Naive B cell (primary cell): ENCODE measurements around the gene TMEM91. TPM values are rescaled to one million over a fixed set of nuclear protein-coding genes. Genes with fewer than 3 reads are reported as not detected.
A peak's percentile ranks its signal among the peaks of the same experiment; 100 is the strongest.
"Not testable (repeated sequence)": the region's sequence is repeated elsewhere in the genome, so short reads cannot be mapped to it uniquely, and the experiment has no call there.

Experiments
- ATAC-seq, 2 donors: fragments of 150-1000 bp; cut with Tn5 transposase; 2 replicates each; pipeline ENCODE4 v1.10.0; 2021; ENCODE audit warnings: low read depth in 2 of 2, mild to moderate bottlenecking in 2 of 2, moderate library complexity in 2 of 2
- DNase-seq: peaks from one replicate; pipeline ENCODE4 v3.0.0; 2022
- H3K27ac Mint-ChIP-seq, 6 donors: one replicate each; pipeline ENCODE4 v1.8.0; 2020 to 2022; ENCODE audit warnings: mild to moderate bottlenecking in 6 of 6, mixed read lengths in 6 of 6, moderate library complexity in 5 of 6, inconsistent platforms in 2 of 6
- H3K27me3 Mint-ChIP-seq, 3 donors: one replicate each; pipeline ENCODE4 v1.8.0; 2021 to 2022; ENCODE audit warnings: mixed read lengths in 3 of 3, mild to moderate bottlenecking in 1 of 3
- H3K36me3 Mint-ChIP-seq, 2 donors: one replicate each; pipeline ENCODE4 v1.8.0; 2020 to 2022; ENCODE audit warnings: mixed read lengths in 2 of 2, inconsistent platforms in 1 of 2, mild to moderate bottlenecking in 1 of 2
- H3K4me1 Mint-ChIP-seq, 3 donors: one replicate each; pipeline ENCODE4 v1.8.0; 2020 to 2022; ENCODE audit warnings: mixed read lengths in 3 of 3, inconsistent platforms in 1 of 3, mild to moderate bottlenecking in 1 of 3, moderate library complexity in 1 of 3
- H3K4me3 Mint-ChIP-seq, 8 donors: one replicate each; pipeline ENCODE4 v1.8.0; 2020 to 2022; ENCODE audit warnings: mild to moderate bottlenecking in 8 of 8, mixed read lengths in 8 of 8, moderate library complexity in 8 of 8, inconsistent platforms in 2 of 8
- H3K9me3 Mint-ChIP-seq, 7 donors: one replicate each; pipeline ENCODE4 v1.8.0; 2020 to 2022; ENCODE audit warnings: mixed read lengths in 7 of 7, mild to moderate bottlenecking in 5 of 7, inconsistent platforms in 2 of 7, moderate library complexity in 1 of 7
- polyA plus RNA-seq, 6 donors: library from polyadenylated mRNA; unstranded; fragments of 300-500 nt; fragmentation: Illumina TruSeq; gene quantifications; one replicate each; pipeline ENCODE4 v1.2.3, GENCODE V29; 2021; ENCODE audit warnings: low read depth in 6 of 6

TMEM91 gene
- polyA plus RNA-seq, 6 donors from 2014 or later = 1.7 to 3.5 (median 2.2) TPM; not detected in 1

DNA sequence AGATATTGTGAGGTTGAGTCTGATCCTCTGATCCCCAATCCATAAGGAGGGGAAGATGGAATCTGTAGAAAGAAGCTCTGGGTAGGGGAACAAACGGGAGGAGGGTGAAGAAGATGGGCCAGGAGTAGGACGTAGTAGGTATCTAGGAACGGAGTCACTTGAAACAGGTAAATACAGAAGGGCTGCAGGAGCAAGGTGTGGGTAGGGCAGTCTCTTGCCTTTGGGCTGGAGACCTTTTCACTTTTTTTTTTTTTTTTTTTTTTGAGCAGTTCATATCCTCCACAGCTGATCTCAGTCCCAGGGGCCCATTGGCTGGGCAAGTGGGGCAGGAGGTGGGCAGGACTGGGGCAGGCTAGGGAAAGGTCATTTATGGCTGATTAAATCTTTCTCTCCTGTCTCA is 22.8 kb downstream of the TMEM91 start:
- peaks cover 42 to 55% (median 43%) of the 10 kb centered on the region in 3 donors for H3K4me1 Mint-ChIP-seq
- DNase-seq = no peak
- H3K36me3 Mint-ChIP-seq = peaks cover 0 to 4% of the 10 kb centered on the region in 2 donors
- H3K4me3 Mint-ChIP-seq = peak overlapping the region in 7 of 8 donors; percentile 90 to 100 (median 99)
- H3K27me3 Mint-ChIP-seq = no peaks in the 10 kb centered on the region
- no peak for ATAC-seq
- no peaks in the 10 kb centered on the region for H3K9me3 Mint-ChIP-seq
- peak overlapping the region in 3 of 6 donors; percentile 29 to 52 (median 41) for H3K27ac Mint-ChIP-seq

DNA sequence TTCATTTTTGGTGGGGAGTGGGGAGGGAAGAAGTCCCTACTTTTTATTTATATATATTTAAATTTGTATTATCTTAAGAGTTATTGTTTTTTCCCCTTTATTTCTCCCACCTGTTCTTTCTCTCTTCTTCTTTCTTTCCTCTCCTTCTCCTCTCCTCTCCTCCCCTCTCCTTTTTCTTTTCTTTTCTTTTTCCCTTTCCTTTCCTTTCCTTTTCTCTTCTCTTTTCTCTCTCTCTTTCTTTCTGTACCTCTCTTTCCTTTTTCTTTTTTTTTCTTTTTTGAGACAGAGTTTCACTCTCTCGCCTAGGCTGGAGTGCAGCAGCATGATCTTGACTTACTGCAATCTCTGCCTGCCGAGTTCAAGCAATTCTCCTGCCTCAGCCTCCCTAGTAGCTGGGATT is 23.2 kb downstream of the TMEM91 start:
- H3K27ac Mint-ChIP-seq = peak overlapping the region in 4 of 6 donors; percentile 19 to 93 (median 61)
- DNase-seq (no peak), ATAC-seq (no peak)
- peaks cover 42 to 55% (median 43%) of the 10 kb centered on the region in 3 donors for H3K4me1 Mint-ChIP-seq
- H3K9me3 Mint-ChIP-seq = no peaks in the 10 kb centered on the region
- no peaks in the 10 kb centered on the region for H3K27me3 Mint-ChIP-seq
- H3K4me3 Mint-ChIP-seq = peak overlapping the region; percentile 29 to 100 (median 98)
- peaks cover 0 to 4% of the 10 kb centered on the region in 2 donors for H3K36me3 Mint-ChIP-seq

DNA sequence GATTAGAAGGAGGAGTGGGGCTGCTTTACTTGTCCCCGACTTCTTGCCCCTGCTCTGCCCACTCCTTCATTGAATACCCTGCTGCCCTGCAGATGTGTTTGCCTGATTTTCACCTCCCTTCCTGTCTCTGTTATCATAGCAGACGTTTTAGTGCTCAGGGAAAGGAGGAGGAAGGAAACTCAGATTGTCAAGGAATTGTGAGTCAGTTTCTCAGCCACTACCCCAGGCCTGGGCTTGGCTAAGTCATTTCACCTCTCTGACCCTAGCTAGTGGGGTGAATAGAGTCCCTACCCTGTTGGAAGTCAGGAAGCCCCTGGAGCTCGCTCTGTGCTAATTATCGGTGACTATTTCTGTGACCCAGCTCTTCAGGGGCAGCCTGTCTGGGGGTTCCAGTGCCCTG is 25.1 kb downstream of the TMEM91 start:
- Mint-ChIP-seq H3K27ac (peak overlapping the region in 1 of 6 donors; percentile 79), H3K4me3 (no peak overlapping the region), H3K9me3 (no peaks in the 10 kb centered on the region), H3K4me1 (peaks cover 30 to 41% (median 32%) of the 10 kb centered on the region in 3 donors), H3K36me3 (peaks cover 0 to 4% of the 10 kb centered on the region in 2 donors), H3K27me3 (no peaks in the 10 kb centered on the region)
- ATAC-seq = no peak
- no peak for DNase-seq

DNA sequence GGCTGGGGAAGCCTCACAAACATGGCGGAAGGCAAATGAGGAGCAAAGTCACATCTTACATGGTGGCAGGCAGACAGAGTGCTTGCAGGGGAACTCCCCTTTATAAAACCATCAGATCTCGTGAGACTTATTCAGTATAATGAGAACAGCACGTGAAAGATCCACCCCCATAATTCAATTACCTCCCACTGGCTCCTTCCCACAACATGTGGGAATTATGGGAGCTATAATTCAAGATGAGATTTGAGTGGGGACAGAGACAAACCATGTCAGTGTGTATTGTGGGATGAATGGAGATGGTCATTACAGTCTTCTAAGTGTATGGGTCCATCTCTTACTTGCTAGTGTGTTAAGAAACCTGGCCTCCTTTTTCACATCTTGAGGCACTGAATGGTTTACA is 25.7 kb downstream of the TMEM91 start:
- Mint-ChIP-seq H3K36me3 (peaks cover 0 to 4% of the 10 kb centered on the region in 2 donors), H3K27ac (no peak overlapping the region), H3K4me3 (no peak overlapping the region), H3K27me3 (no peaks in the 10 kb centered on the region), H3K9me3 (no peaks in the 10 kb centered on the region), H3K4me1 (peaks cover 29 to 41% (median 33%) of the 10 kb centered on the region in 3 donors)
- ATAC-seq (no peak), DNase-seq (no peak)

DNA sequence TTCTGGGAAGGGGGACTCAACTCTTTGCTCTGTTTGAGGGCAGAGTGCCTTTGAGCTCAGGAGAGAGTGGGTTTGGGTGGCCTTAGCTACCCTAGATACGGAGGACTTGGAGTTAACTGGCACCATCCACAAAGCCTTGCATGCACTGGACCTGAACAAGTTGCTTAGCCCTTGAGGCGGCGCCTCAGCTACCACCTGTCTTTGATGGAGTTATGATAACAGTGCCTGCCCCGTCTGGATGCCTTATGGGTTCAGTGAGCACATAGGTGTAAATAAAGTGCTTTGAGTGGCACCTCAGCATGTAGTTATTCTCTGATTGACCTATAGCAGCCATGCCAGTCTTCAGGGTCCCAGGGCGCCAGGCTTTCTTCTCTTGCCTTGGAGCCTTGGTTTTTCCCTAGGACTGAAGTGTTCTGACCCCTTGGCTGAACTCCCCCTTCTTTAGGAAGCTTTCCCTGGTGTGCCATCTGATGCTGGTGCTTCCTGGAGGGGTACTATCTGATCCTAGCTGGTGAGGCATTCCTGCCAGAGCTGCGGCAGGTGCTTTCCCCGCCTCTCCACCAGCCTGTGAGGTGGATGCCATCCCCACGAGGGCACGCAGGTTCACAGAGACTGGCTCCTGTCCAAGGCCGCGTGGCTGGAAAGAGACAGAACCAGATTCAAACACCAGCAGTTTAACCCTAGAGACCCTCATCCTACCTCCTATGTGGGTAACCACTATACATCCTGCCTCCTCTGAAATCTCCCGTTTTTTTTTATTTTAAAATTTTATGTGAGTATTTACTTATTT is 27.0 kb downstream of the TMEM91 start:
- no peak for ATAC-seq
- no peaks in the 10 kb centered on the region for H3K9me3 Mint-ChIP-seq
- H3K4me1 Mint-ChIP-seq = peaks cover 15 to 32% (median 30%) of the 10 kb centered on the region in 3 donors
- H3K27ac Mint-ChIP-seq = peak overlapping the region in 1 of 6 donors; percentile 16
- no peaks in the 10 kb centered on the region for H3K27me3 Mint-ChIP-seq
- peaks cover 0 to 4% of the 10 kb centered on the region in 2 donors for H3K36me3 Mint-ChIP-seq
- no peak for DNase-seq
- H3K4me3 Mint-ChIP-seq = peak overlapping the region in 1 of 8 donors; percentile 12

DNA sequence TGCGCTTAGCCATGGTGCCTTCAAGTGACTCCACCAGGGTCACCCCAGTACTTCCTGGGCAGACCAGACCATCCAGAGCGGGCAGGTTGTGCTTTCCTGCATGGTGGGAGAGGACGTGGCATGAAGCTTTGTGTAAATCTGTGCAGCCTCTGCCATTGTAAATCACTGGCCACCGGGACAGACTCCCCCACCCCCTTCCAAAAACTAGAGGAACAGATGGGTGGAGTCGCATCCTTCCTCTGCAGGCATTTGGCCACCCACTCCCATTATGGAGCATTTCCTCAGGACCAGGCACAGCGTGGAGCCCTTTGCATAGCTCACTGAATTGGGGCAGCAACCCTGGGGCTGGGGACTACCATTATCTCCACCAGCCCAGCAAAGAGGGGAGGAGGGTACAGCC is 29.4 kb downstream of the TMEM91 start:
- H3K27me3 Mint-ChIP-seq = no peaks in the 10 kb centered on the region
- no peak overlapping the region for H3K4me3 Mint-ChIP-seq
- H3K9me3 Mint-ChIP-seq = no peaks in the 10 kb centered on the region
- H3K4me1 Mint-ChIP-seq = peaks cover 14 to 37% (median 24%) of the 10 kb centered on the region in 3 donors
- no peak overlapping the region for H3K27ac Mint-ChIP-seq
- ATAC-seq = no peak
- DNase-seq = no peak
- peaks cover 0 to 4% of the 10 kb centered on the region in 2 donors for H3K36me3 Mint-ChIP-seq

DNA sequence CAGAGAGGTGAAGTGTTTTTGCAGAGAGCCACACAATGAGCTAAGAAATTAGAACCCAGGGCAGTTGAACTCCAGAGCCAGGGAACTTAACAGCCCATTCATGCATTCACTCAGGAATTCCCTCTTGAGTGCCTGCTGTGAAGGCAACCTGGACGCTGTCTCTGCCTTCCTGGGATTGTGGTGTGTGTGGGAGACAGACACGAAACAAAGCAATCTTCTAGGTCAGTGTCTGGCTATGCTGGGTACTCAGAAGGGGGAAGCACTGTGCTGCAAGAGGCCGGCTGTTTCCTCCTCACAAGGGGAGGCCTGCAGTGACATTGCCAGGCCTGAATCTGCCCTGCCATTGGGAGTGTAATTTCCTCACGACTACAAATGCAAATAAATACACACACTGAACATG is 30.9 kb downstream of the TMEM91 start:
- no peak for ATAC-seq
- H3K27ac Mint-ChIP-seq = peak overlapping the region in 1 of 6 donors; percentile 43
- no peaks in the 10 kb centered on the region for H3K36me3 Mint-ChIP-seq
- H3K4me1 Mint-ChIP-seq = peaks cover 14 to 29% (median 22%) of the 10 kb centered on the region in 3 donors
- no peak for DNase-seq
- H3K9me3 Mint-ChIP-seq = no peaks in the 10 kb centered on the region
- H3K4me3 Mint-ChIP-seq = peak overlapping the region in 1 of 8 donors; percentile 1
- H3K27me3 Mint-ChIP-seq = no peaks in the 10 kb centered on the region

DNA sequence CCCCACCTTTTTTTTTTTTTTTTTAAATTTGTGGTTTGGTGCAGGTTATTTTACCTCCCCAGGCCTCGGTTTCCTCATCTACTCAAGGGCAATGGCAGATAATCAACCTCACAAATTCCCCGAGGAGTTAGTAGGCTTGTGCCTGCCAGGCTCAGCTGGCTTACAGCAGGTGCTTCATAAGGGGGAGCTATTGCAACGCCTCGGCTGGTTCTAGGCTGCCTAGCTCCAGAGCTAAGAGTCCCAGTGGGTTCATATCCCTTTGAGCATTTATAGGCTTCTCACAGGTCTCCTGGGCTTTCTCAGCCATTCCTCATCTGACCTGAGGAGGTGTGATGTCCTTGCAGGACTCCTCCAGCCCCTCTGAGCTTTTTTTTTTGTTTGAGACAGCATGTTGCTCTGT is 31.9 kb downstream of the TMEM91 start:
- ATAC-seq = no peak
- Mint-ChIP-seq H3K27me3 (no peaks in the 10 kb centered on the region), H3K36me3 (no peaks in the 10 kb centered on the region), H3K4me3 (no peak overlapping the region), H3K4me1 (peaks cover 14 to 29% (median 18%) of the 10 kb centered on the region in 3 donors), H3K9me3 (no peaks in the 10 kb centered on the region), H3K27ac (no peak overlapping the region)
- DNase-seq = no peak

DNA sequence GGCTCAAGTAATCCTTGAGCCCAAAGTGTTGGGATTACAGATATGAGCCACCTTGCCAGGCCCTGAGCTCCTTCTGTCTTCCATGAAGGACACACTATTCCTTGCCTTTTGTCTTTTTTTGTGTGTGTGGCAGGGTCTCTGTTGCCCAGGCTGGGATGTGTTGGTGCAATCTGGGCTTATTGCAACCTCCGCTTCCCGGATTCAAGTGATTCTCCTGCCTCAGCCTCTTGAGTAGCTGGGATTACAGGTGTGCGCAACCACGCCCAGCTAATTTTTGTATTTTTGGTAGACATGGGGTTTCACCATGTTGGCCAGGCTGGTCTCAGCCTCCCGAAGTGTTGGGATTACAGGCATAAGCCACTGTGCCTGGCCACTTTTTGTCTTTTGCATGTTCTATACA is 32.5 kb downstream of the TMEM91 start:
- H3K27ac Mint-ChIP-seq = peak overlapping the region in 2 of 6 donors; percentile 28 to 78
- peaks cover 14 to 29% (median 22%) of the 10 kb centered on the region in 3 donors for H3K4me1 Mint-ChIP-seq
- not testable (repeated sequence) for ATAC-seq, H3K27me3 Mint-ChIP-seq, H3K9me3 Mint-ChIP-seq, H3K36me3 Mint-ChIP-seq, DNase-seq
- H3K4me3 Mint-ChIP-seq = peak overlapping the region in 2 of 8 donors; percentile 6 to 25

DNA sequence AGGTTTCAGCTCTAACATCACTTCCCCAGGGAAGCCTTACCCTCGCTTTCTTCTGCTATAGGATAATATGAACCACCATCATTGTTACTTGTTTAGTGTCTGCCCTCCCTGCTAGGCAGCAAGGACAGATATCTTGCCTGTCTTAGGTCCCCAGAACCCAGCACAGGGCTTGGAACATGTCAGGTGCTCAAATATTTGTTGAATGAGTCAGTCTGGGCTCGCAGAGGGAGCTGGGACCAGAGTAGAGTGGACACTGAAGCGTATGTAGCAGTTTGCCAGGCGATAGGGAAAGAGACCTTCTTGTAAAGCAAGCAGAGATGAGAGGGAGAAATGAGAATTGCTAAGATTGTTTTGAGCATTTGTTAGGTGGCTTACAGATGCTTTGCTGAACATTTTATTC is 33.0 kb downstream of the TMEM91 start:
- H3K4me1 Mint-ChIP-seq = peaks cover 14 to 29% (median 22%) of the 10 kb centered on the region in 3 donors
- peaks cover 0 to 5% of the 10 kb centered on the region in 2 donors for H3K36me3 Mint-ChIP-seq
- no peak for ATAC-seq
- H3K4me3 Mint-ChIP-seq = peak overlapping the region in 1 of 8 donors; percentile 6
- no peak for DNase-seq
- no peaks in the 10 kb centered on the region for H3K9me3 Mint-ChIP-seq
- H3K27ac Mint-ChIP-seq = peak overlapping the region in 2 of 6 donors; percentile 78 to 83
- no peaks in the 10 kb centered on the region for H3K27me3 Mint-ChIP-seq

DNA sequence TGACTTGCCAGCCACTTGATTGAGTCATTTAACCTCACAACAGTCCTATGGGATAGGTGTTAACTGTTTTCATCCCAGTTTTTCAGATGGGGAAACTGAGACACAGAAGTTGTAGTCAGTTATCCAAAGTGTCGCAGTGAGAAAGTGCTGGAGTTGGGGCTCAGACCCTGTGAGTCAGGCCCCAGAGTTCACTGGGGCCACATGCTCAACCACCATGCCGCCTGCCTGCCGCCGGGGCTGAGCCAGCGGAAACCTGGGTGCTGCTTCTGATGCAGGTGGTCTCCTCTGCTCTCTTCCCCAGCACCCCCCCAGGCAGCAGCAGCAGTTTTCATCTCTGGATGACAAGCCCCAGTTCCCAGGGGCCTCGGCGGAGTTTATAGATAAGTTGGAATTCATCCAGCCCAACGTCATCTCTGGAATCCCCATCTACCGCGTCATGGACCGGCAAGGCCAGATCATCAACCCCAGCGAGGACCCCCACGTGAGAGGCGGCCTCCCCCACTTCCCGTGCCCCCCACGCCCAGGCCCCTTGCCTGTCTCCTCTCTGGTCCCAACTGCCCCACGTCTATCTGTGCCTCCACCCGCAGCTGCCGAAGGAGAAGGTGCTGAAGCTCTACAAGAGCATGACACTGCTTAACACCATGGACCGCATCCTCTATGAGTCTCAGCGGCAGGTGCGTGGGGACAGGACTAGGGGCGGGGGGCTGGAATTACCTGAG is 34.2 kb downstream of the TMEM91 start:
- Mint-ChIP-seq H3K4me3 (no peak overlapping the region), H3K27ac (no peak overlapping the region), H3K9me3 (no peaks in the 10 kb centered on the region), H3K27me3 (no peaks in the 10 kb centered on the region), H3K4me1 (peaks cover 14 to 32% (median 22%) of the 10 kb centered on the region in 3 donors), H3K36me3 (peaks cover 0 to 9% of the 10 kb centered on the region in 2 donors)
- ATAC-seq (no peak), DNase-seq (no peak)

DNA sequence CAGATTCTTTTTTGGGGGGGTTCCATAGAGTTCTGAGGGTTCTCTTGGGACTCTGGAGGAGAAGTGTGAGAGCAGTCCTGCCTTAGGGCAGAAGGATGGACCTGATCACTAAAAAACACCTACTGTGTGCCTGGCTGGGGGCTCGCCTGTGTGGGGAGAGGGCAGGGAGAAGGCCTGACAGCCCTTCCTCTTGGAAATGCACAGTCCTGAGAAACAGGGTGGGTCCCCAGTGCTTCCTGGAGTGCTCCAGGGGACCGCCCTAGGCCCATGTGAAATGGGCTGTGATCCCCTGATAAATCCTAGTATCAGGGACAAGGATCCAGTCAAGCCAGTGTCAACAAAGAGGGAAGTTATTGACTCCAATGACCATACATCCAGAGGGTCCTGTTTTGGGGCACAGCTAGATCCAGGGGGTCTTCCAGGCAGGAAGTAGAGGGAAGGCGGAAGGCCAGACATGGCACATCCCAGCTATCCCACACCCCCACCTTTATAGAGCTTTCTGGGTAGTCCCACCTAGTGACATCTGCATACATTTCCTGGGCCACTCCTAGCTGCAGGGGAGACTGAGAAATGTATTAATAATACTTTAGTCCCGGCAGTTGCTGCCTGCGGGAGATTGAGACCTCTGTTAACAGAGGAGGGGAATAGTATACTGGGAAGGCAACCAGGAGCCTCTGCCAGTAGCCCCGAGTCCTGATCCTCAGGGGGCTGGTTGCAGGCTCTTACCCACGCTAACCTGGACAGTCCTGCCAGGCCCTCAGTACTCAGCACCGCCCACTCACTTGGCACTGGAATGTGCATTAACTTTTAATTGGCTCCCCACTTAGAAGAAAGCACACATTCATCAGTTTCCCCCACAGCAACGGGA is 35.0 kb downstream of the TMEM91 start:
- Mint-ChIP-seq H3K27me3 (no peaks in the 10 kb centered on the region), H3K4me3 (no peak overlapping the region), H3K9me3 (no peaks in the 10 kb centered on the region), H3K27ac (no peak overlapping the region), H3K36me3 (peaks cover 0 to 9% of the 10 kb centered on the region in 2 donors), H3K4me1 (peaks cover 14 to 32% (median 22%) of the 10 kb centered on the region in 3 donors)
- ATAC-seq = no peak
- no peak for DNase-seq

DNA sequence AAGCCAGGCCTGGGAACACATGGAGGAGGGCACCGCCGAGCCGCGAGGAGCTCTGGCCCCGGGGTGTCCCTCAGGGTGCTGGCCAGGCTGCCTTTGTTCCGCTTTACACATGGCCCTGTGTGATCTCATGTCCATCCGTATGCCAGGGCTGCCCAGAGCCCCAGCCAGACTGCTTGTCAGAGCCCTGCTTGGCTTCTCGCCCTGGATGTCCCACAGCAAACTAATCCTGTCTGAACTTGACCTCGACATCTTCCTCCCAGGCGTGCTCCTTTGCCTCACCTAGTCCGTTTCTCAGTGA is 35.6 kb downstream of the TMEM91 start:
- Mint-ChIP-seq H3K9me3 (no peaks in the 10 kb centered on the region), H3K4me1 (peaks cover 14 to 27% (median 21%) of the 10 kb centered on the region in 3 donors), H3K4me3 (no peak overlapping the region), H3K27me3 (no peaks in the 10 kb centered on the region), H3K36me3 (peaks cover 0 to 9% of the 10 kb centered on the region in 2 donors), H3K27ac (no peak overlapping the region)
- DNase-seq (no peak), ATAC-seq (no peak)
